Gastrocnemius medialis (tissue), 4 donors: Measurements from ENCODE around the gene FAM222B. TPM values are rescaled to one million over a fixed set of nuclear protein-coding genes. Genes with fewer than 3 reads are reported as not detected.
"Not testable (repeated sequence)": the region's sequence is repeated elsewhere in the genome, so short reads cannot be mapped to it uniquely, and the experiment has no call there.

Experiments
- ATAC-seq, 2 donors: fragments of 150-250 bp; one replicate each; pipeline ENCODE4 v1.9.1; 2016
- DNase-seq, 2 donors: peaks; one replicate each; pipeline ENCODE4 v3.0.0-alpha.2; 2019
- H3K27ac ChIP-seq, 4 donors: fragments of 200-600 bp; sonication (generic); 1 replicate in 1 of 4; 2 replicates in 3 of 4; pipeline ENCODE4 v1.5.1; 2016 to 2018; ENCODE audit warnings: mild to moderate bottlenecking in 2 of 4, moderate library complexity in 1 of 4
- H3K27me3 ChIP-seq, 3 donors: fragments of 200-600 bp; sonication (generic) in 2 of 3; 1 replicate in 1 of 3; 2 replicates in 2 of 3; pipeline versions ENCODE4 v1.5.1 to v1.6.0; 2016 to 2019; ENCODE audit warnings: mild to moderate bottlenecking in 1 of 3, moderate library complexity in 1 of 3
- H3K36me3 ChIP-seq, 2 donors: fragments of 200-600 bp; sonication (generic) in 1 of 2; one replicate each; pipeline ENCODE4 v1.5.1; 2017 to 2018
- H3K4me1 ChIP-seq, 2 donors: fragments of 200-600 bp; sonication (generic) in 1 of 2; one replicate each; pipeline ENCODE4 v1.5.1; 2016 to 2017; ENCODE audit warnings: mild to moderate bottlenecking in 2 of 2
- H3K4me3 ChIP-seq, 4 donors: fragments of 200-600 bp; sonication (generic) in 3 of 4; 1 replicate in 1 of 4; 2 replicates in 3 of 4; pipeline ENCODE4 v1.5.1; 2016 to 2019; ENCODE audit warnings: mild to moderate bottlenecking in 2 of 4
- H3K9me3 ChIP-seq, 3 donors: fragments of 200-600 bp; sonication (generic) in 2 of 3; 1 replicate in 1 of 3; 2 replicates in 2 of 3; pipeline ENCODE4 v1.5.1; 2016 to 2019
- CTCF ChIP-seq, 5 experiments: fragments of 450-650 bp in 3 of 5; fragments of 200-600 bp in 2 of 5; sonication (generic) in 2 of 5; IDR thresholded peaks in 4 of 5; conservative IDR thresholded peaks in 1 of 5; 1 replicate in 4 of 5; 2 replicates in 1 of 5; pipeline ENCODE4 v1.5.1; 2016 to 2019; ENCODE audit warnings: antibody characterized with exemption in 5 of 5, mild to moderate bottlenecking in 3 of 5, moderate library complexity in 3 of 5
- POLR2A ChIP-seq, 2 donors: fragments of 450-650 bp; IDR thresholded peaks; one replicate each; pipeline ENCODE4 v1.6.1; 2017; ENCODE audit warnings: antibody characterized with exemption in 2 of 2, mild to moderate bottlenecking in 2 of 2, moderate library complexity in 2 of 2
- in situ Hi-C, 4 donors: fragments of 200-750 bp; cut with MboI; loops; one replicate each; pipeline versions ENCODE4 v1.15.0 to v1.8.0; 2017; ENCODE audit warnings: low sequenced_read_pairs in 4 of 4
- intact Hi-C: fragments of 100-400 bp; cut with DNase I; formaldehyde crosslinking; loops from one replicate; pipeline ENCODE4 v1.15.1; 2023; ENCODE audit warnings: low total_unique reads
- total RNA-seq, 4 donors: library from RNA; depleted of rRNA; stranded (reverse); fragments of >200 nt; gene quantifications; one replicate each; pipeline versions ENCODE4 v1.1.0 to v1.2.3, GENCODE V29; 2016

Gene FAM222B
- total RNA-seq, 4 donors from 2014 or later = 36.2 to 82.6 (median 66.8) TPM

DNA sequence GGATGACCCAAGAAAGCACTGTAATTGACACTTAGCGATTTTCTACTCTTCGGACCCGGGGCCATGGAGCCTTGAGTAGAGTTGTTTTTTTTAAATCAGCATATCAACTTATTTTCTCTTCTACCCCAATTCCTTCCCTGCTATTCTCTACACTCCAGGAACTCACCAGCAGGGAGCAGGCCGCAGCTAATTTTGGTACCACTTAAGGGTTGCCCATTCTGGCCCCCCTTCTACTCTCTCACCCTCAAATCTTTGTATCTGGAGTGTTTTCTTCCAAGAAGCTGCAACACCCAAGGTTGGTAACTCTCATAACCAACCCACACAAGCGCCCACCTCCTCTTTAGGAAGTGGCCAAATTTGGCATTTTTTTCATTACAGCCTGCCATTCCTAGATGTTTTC lies 6.7 kb upstream of the FAM222B start:
- no peaks in the 10 kb centered on the region for H3K27me3 ChIP-seq
- no peak for DNase-seq
- intact Hi-C loops = no loop called here
- in situ Hi-C loops = no loop called here
- ATAC-seq = no peak
- H3K27ac ChIP-seq = no peak overlapping the region
- no peaks in the 10 kb centered on the region for H3K36me3 ChIP-seq
- H3K9me3 ChIP-seq = no peaks in the 10 kb centered on the region
- H3K4me3 ChIP-seq = no peak overlapping the region
- H3K4me1 ChIP-seq = peaks cover 0 to 3% of the 10 kb centered on the region in 2 donors
- TF ChIP-seq POLR2A (IDR thresholded peaks at IDR 0.05) (no peak), CTCF (IDR thresholded peaks at IDR 0.05 in 4 of 5, conservative IDR thresholded peaks at IDR 0.05 in 1 of 5) (no peak)

- peak in 2 of 5 experiments; percentile 14 to 39 for TF ChIP-seq CTCF (IDR thresholded peaks at IDR 0.05 in 4 of 5, conservative IDR thresholded peaks at IDR 0.05 in 1 of 5)
- H3K27me3 ChIP-seq, H3K9me3 ChIP-seq, DNase-seq, H3K27ac ChIP-seq, H3K4me1 ChIP-seq, H3K36me3 ChIP-seq, in situ Hi-C loops, intact Hi-C loops, H3K4me3 ChIP-seq, ATAC-seq: not testable (repeated sequence)
Measured at GRCh38 chr17:28848667-28849066, 6.1 kb upstream of the FAM222B start.

- H3K36me3 ChIP-seq, H3K9me3 ChIP-seq, ATAC-seq, H3K4me3 ChIP-seq, H3K27me3 ChIP-seq, H3K27ac ChIP-seq, DNase-seq, in situ Hi-C loops, intact Hi-C loops: not testable (repeated sequence)
- H3K4me1 ChIP-seq = peaks cover 3 to 10% of the 10 kb centered on the region in 2 donors
Measured at GRCh38 chr17:28846699-28847098, 4.1 kb upstream of the FAM222B start.

GRCh38 chr17:28846231-28846630 lies 3.6 kb upstream of the FAM222B start:
- TF ChIP-seq POLR2A (IDR thresholded peaks at IDR 0.05) (no peak), CTCF (IDR thresholded peaks at IDR 0.05 in 4 of 5, conservative IDR thresholded peaks at IDR 0.05 in 1 of 5) (no peak)
- DNase-seq (no peak), ATAC-seq (no peak)
- Histone ChIP-seq H3K4me1 (peaks cover 8 to 15% of the 10 kb centered on the region in 2 donors), H3K4me3 (no peak overlapping the region), H3K9me3 (no peaks in the 10 kb centered on the region), H3K27ac (no peak overlapping the region), H3K27me3 (no peaks in the 10 kb centered on the region), H3K36me3 (no peaks in the 10 kb centered on the region)
- in situ Hi-C loops = no loop called here
- intact Hi-C loops = no loop called here

GRCh38 chr17:28843816-28844148 lies 1.2 kb upstream of the FAM222B start:
- ATAC-seq (no peak), DNase-seq (no peak)
- no peak overlapping the region for H3K4me3 ChIP-seq
- no peaks in the 10 kb centered on the region for H3K27me3 ChIP-seq
- TF ChIP-seq CTCF (IDR thresholded peaks at IDR 0.05 in 4 of 5, conservative IDR thresholded peaks at IDR 0.05 in 1 of 5) = no peak
- TF ChIP-seq POLR2A (IDR thresholded peaks at IDR 0.05) = no peak
- in situ Hi-C loops (no loop called here), intact Hi-C loops (no loop called here)
- H3K9me3 ChIP-seq = no peaks in the 10 kb centered on the region
- H3K36me3 ChIP-seq = no peaks in the 10 kb centered on the region
- H3K27ac ChIP-seq = no peak overlapping the region
- H3K4me1 ChIP-seq = peaks cover 11 to 17% of the 10 kb centered on the region in 2 donors
